Measurements from ENCODE around the gene SHC2. TPM values are rescaled to one million over a fixed set of nuclear protein-coding genes. Genes with fewer than 3 reads are reported as not detected.

SHC2 gene
- total RNA-seq, 1 experiment from 2014 or later = 1.1 TPM

DNA sequence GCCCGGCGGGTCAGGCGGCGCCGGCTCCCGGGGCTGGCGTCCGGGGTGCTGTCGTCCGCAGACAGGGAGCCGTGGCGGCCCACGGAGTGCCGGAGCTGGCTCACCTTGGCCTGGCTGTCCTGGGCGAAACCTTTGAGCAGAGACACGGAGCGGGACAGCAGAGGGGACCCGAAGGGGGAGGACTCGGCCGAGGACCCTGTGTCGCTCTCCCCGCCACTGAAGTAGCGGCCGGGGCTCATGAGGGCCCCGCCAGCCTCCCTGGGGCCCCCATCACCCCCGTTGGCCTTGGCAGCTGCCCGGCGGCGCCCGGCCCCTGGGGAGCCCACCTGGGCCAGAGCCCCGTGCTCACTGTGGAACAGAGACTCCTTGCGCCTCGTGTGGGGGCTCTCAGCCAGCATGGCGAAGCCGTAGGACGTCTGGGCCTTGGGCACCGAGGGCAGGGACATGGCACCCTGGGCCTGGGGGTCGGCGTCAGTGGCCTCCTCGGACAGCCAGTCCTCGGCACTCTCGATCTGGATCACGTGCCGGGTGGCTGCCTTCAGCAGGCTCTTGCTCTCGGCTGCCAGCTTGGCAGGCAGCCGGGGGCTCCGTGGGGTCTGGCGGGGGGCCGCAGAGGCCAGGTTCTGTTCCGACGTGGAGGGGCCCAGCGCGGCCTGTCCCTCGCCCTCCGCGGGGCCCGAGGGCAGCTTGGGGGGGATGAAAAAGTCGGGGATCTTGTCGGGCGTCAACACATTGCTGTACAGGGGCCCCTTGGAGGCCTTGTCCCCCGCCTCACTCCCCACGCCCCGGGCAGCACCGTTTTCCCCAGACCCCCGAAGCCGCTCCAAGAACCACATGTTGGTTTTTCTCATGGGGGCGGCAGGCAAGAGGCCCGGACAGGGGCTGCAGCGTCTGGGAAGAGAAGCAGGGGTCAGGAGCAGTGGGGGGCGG, 53.1 kb downstream of the SHC2 start:
- Histone ChIP-seq H3K36me3 (ENCODE audit: insufficient read depth, low read length, poor library complexity, severe bottlenecking) (no peaks in the 10 kb centered on the region), H3K4me1 (ENCODE audit: insufficient read depth, low read length, poor library complexity, severe bottlenecking) (peaks cover 7% of the 10 kb centered on the region), H3K4me3 (ENCODE audit: low read depth, low read length, poor library complexity, severe bottlenecking) (peak overlapping the region; percentile 63), H3K27me3 (replicated peaks; ENCODE audit: insufficient read depth, low read depth, low read length, poor library complexity) (peaks cover 7% of the 10 kb centered on the region), H3K27ac (ENCODE audit: low read depth, low read length, poor library complexity, severe bottlenecking) (no peak overlapping the region), H3K9me3 (ENCODE audit: low read depth, low read length, poor library complexity, severe bottlenecking) (no peaks in the 10 kb centered on the region)
- BruUV-seq (replicated peaks) = no TSS peak
- ChIA-PET POLR2A (ENCODE audit: low non-redundant PET) (no interaction called here), CTCF (no interaction called here)
- TF ChIP-seq, protein P1, sequence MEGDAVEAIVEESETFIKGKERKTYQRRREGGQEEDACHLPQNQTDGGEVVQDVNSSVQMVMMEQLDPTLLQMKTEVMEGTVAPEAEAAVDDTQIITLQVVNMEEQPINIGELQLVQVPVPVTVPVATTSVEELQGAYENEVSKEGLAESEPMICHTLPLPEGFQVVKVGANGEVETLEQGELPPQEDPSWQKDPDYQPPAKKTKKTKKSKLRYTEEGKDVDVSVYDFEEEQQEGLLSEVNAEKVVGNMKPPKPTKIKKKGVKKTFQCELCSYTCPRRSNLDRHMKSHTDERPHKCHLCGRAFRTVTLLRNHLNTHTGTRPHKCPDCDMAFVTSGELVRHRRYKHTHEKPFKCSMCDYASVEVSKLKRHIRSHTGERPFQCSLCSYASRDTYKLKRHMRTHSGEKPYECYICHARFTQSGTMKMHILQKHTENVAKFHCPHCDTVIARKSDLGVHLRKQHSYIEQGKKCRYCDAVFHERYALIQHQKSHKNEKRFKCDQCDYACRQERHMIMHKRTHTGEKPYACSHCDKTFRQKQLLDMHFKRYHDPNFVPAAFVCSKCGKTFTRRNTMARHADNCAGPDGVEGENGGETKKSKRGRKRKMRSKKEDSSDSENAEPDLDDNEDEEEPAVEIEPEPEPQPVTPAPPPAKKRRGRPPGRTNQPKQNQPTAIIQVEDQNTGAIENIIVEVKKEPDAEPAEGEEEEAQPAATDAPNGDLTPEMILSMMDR (conservative IDR thresholded peaks at IDR 0.05; ENCODE audit: low read depth, low read length) = no peak
- no peak for TF ChIP-seq EZH2 (IDR thresholded peaks at IDR 0.05; ENCODE audit: borderline replicate concordance, low read depth, low read length, poor library complexity, severe bottlenecking)
- intact Hi-C loops (cut with micrococcal nuclease; ENCODE audit: unreplicated experiment) = loop anchor here (10.0 kb wide), 1 partner anchor 77 kb away; no protein-coding TSS in a partner anchor
- no peak for DNase-seq (ENCODE audit: low spot score)

DNA sequence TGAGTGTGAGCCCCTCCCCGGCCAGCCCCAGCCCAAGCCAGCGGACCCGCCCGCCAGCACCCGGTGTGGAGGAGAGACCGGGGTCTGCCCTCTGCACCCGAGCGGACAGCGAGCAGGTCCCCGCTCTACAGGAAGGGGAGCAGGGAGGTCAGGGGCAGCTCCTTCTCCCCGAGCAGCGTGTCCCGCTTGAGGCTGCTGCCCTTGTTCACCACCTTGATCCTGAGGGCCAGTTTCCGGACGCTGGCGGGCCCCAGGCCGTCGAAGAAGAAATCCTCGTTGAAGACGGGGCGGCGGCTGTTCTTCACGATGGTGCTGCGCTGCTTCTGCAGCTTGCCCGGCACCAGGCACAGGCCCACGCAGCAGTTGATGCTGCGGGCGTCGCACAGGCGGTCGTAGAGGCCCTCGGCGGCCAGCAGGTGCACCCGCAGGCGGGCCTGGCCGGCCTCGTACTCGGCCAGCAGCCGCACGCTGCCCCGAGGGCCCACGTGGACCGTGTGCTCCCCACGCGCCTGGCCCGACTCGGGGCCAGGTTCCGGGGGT, 53.8 kb downstream of the SHC2 start:
- no peak for DNase-seq (ENCODE audit: low spot score)
- no peaks in the 10 kb centered on the region for H3K36me3 ChIP-seq (ENCODE audit: insufficient read depth, low read length, poor library complexity, severe bottlenecking)
- no peak overlapping the region for H3K27ac ChIP-seq (ENCODE audit: low read depth, low read length, poor library complexity, severe bottlenecking)
- intact Hi-C loops (cut with micrococcal nuclease; ENCODE audit: unreplicated experiment) = loop anchor here (10.0 kb wide), 1 partner anchor 78 kb away; no protein-coding TSS in a partner anchor
- H3K4me3 ChIP-seq (ENCODE audit: low read depth, low read length, poor library complexity, severe bottlenecking) = no peak overlapping the region
- H3K4me1 ChIP-seq (ENCODE audit: insufficient read depth, low read length, poor library complexity, severe bottlenecking) = peaks cover 7% of the 10 kb centered on the region
- H3K27me3 ChIP-seq (replicated peaks; ENCODE audit: insufficient read depth, low read depth, low read length, poor library complexity) = peaks cover 4% of the 10 kb centered on the region
- CTCF ChIA-PET = no interaction called here
- H3K9me3 ChIP-seq (ENCODE audit: low read depth, low read length, poor library complexity, severe bottlenecking) = no peaks in the 10 kb centered on the region
- no TSS peak for BruUV-seq (replicated peaks)
- POLR2A ChIA-PET (ENCODE audit: low non-redundant PET) = no interaction called here
- TF ChIP-seq, protein P1 (conservative IDR thresholded peaks at IDR 0.05; ENCODE audit: low read depth, low read length) = no peak
- no peak for TF ChIP-seq EZH2 (IDR thresholded peaks at IDR 0.05; ENCODE audit: borderline replicate concordance, low read depth, low read length, poor library complexity, severe bottlenecking)

DNA sequence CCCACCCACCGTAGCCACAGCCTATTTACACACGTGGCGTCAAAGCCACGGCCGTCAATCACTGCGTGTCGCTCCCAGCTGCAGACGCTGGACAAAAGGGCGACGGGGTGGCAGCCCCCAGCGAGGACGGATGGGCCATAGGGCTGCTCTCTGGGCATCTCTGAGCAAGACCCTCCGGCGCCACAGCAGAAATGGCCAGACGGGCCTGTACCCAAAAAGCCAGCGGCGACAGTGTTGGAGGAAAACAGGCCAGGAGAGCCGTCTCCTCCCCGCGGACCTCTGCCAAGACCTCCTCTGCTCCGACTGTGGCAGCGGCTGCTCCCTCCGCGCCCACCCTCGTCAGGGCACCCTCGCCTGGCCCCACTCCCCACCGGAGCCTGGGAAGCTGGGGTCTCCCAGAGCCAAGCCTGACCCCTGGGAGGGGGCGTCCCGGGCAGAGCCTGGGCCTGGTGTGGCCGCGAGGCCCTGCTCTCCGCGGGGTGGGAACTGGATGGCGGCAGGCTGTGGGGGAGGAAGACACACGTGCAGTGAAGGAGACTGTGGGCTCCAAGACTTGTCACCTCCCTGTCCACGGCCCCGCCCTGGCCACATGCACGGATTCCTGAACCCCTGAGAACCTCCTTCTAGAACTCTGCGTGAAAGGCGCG, 54.6 kb downstream of the SHC2 start:
- CTCF ChIA-PET = no interaction called here
- Histone ChIP-seq H3K27me3 (replicated peaks; ENCODE audit: insufficient read depth, low read depth, low read length, poor library complexity) (peaks cover 4% of the 10 kb centered on the region), H3K4me1 (ENCODE audit: insufficient read depth, low read length, poor library complexity, severe bottlenecking) (peaks cover 7% of the 10 kb centered on the region), H3K27ac (ENCODE audit: low read depth, low read length, poor library complexity, severe bottlenecking) (no peak overlapping the region), H3K4me3 (ENCODE audit: low read depth, low read length, poor library complexity, severe bottlenecking) (no peak overlapping the region), H3K36me3 (ENCODE audit: insufficient read depth, low read length, poor library complexity, severe bottlenecking) (no peaks in the 10 kb centered on the region), H3K9me3 (ENCODE audit: low read depth, low read length, poor library complexity, severe bottlenecking) (no peaks in the 10 kb centered on the region)
- POLR2A ChIA-PET (ENCODE audit: low non-redundant PET) = no interaction called here
- intact Hi-C loops (cut with micrococcal nuclease; ENCODE audit: unreplicated experiment) = loop anchor here (10.0 kb wide), 1 partner anchor 79 kb away; no protein-coding TSS in a partner anchor
- BruUV-seq (replicated peaks) = no TSS peak
- no peak for DNase-seq (ENCODE audit: low spot score)
- no peak for TF ChIP-seq EZH2 (IDR thresholded peaks at IDR 0.05; ENCODE audit: borderline replicate concordance, low read depth, low read length, poor library complexity, severe bottlenecking)
- TF ChIP-seq, protein P1 (conservative IDR thresholded peaks at IDR 0.05; ENCODE audit: low read depth, low read length) = no peak
